ENCODE data around the gene STPG3.

STPG3 gene

DNA sequence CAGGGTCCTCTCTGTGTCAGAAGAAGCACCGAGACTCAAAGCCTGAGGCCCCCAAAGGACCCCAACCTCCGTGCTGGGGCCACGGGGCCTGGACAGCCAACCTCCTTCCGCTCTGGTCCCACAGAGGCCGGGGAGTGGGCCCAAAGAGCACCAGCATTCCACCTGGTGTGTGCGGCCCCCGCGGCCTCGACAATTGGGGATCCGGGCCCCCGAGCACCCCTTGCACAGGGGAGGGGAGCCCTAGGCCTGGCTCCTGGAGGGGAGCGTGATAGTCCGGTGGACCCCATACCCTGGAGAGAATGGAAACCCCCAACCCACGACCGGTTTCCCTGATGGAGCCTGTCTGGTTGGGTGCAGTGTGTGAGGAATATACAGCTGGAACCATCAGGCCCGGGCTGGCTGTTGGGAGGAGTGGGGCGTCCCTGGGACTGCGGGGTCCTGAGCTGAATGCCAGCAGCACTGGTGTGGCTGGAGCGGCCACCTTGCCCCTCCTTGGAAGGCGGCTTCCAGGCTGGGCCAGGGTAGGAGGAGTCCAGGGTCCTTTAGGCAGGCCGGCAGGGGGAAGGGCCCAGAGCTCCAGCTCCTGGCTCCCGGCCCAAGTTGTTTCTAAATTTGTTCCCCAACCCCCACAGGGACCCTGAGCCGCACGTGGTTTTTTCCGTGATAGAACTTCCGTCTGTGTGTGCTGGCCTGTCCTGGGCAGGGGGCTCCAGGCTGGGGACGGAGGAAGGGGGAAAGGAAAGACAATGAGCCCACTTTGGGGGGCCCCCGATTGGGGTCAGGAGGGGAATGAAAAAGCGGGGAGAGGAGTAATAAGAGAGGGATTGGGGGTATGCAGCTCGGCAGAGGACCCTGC is 25.6 kb downstream of the STPG3 start:
- Histone ChIP-seq H3K36me3 (ENCODE audit: insufficient read depth) (no peaks in the 10 kb centered on the region), H3K79me2 (ENCODE audit: insufficient read depth, low read depth) (no peaks in the 10 kb centered on the region), H3K27me3 (ENCODE audit: insufficient read depth, low read depth) (no peaks in the 10 kb centered on the region), H4K20me1 (ENCODE audit: insufficient read depth) (no peaks in the 10 kb centered on the region), H3K4me3 (IDR thresholded peaks at IDR 0.05; ENCODE audit: insufficient read depth, low read depth, low read length) (no peak overlapping the region), H3K4me2 (no peak overlapping the region), H3K9ac (no peak overlapping the region), H3K27ac (no peak overlapping the region), H2AFZ (ENCODE audit: low read depth) (no peak overlapping the region), H3K4me1 (ENCODE audit: low read depth, poor library complexity, severe bottlenecking) (peaks cover 5% of the 10 kb centered on the region)
- no peak for TF ChIP-seq CTCF (conservative IDR thresholded peaks at IDR 0.05; ENCODE audit: low read depth, low read length)

DNA sequence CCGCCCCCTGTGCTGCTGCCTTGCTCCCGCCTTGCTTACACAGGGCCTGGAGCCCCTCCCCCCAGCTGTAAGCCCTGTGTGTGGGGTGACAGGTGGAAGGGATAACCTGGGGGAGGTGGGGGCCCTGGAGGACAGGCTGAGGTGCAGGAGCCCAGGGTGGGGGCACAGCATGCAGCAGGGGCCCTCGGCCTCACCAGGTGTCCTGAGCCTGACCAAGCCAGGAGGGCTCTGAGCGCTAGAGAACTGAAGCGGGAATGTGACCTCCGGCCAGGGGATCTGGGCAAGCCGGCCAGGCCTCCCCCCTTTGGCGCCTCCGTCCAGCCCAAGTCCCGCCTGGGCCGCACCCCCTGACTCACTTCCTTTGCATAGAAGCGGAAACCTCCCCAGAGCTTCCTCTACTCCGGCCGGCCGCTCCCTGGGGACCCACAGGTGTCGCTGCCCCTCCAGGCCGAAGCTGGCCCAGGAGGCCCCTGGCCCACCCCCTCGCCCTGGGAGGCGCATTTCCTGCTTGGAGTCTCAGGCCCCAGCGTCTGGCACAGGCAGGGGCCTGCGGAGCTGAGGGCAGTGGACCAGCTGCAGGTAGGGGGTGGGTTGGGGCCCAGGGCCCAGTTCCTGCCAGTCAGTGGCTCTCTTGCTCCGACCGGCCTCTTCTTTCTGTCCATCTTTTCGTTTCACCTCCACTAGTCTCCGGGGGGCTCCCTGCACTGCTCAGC is 26.4 kb downstream of the STPG3 start, which contains the start of gene TOR4A:
Gene TOR4A, plus strand, starts transcription at position 398 of the 713 bp plus-strand sequence. CDS start 964 bp downstream, outside the sequence.
- H3K27me3 ChIP-seq (ENCODE audit: insufficient read depth, low read depth): 0 out of 2 replicates have a peak, but pooled peaks cover 3% of the 10 kb centered on the region
- H3K4me2 ChIP-seq: no peak within 1 kb of the TSS
- H3K27ac ChIP-seq: no peak within 1 kb of the TSS
- no peaks in the 10 kb centered on the region for H3K4me1 ChIP-seq (ENCODE audit: low read depth, poor library complexity, severe bottlenecking)
- no peaks in the 10 kb centered on the region for H4K20me1 ChIP-seq (ENCODE audit: insufficient read depth)
- no peaks in the 10 kb centered on the region for H3K79me2 ChIP-seq (ENCODE audit: insufficient read depth, low read depth)
- no peak within 1 kb of the TSS for H3K9ac ChIP-seq
- no peak for TF ChIP-seq CTCF (conservative IDR thresholded peaks at IDR 0.05; ENCODE audit: low read depth, low read length)
- H2AFZ ChIP-seq (ENCODE audit: low read depth): no peak within 1 kb of the TSS
- H3K36me3 ChIP-seq (ENCODE audit: insufficient read depth): no peaks in the 10 kb centered on the region
- no peak within 1 kb of the TSS for H3K4me3 ChIP-seq (IDR thresholded peaks at IDR 0.05; ENCODE audit: insufficient read depth, low read depth, low read length)

DNA sequence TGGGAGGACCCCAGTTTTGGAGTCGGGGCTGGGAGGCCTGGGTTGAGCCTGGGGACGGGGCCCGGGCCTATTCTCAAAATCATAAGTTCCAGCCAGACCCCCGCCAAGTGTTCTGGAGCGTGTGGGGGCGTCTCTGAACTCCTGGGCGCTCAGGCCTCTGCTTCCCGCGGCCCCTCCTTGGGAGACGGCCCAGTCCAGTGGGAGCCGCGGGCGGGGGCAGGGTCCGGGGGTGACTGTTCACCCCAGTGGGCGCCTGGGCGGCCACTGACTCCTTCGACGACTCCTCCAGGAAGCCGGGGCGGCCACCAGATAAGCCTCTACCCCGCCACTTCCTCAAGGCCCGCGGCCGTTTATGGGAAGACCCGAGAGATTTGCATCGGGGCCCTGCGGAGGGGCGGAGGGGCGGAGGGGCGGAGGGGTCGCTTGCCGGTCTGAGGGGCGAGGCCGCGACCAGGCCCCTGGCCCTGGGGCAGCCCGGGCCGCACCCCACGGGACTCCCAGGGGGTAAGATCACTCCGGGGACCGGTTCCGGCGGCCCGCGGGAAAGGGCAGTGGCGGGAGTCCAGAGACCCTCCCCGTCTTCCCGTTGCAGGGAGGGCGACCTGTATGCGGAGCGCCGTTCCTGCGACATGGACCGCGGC is 27.1 kb downstream of the STPG3 start:
- Histone ChIP-seq H2AFZ (ENCODE audit: low read depth) (no peak overlapping the region), H3K4me3 (IDR thresholded peaks at IDR 0.05; ENCODE audit: insufficient read depth, low read depth, low read length) (no peak overlapping the region), H3K27me3 (ENCODE audit: insufficient read depth, low read depth) (0 out of 2 replicates have a peak, but pooled peaks cover 5% of the 10 kb centered on the region), H3K9ac (no peak overlapping the region), H3K79me2 (ENCODE audit: insufficient read depth, low read depth) (no peaks in the 10 kb centered on the region), H3K4me1 (ENCODE audit: low read depth, poor library complexity, severe bottlenecking) (no peaks in the 10 kb centered on the region), H4K20me1 (ENCODE audit: insufficient read depth) (no peaks in the 10 kb centered on the region), H3K36me3 (ENCODE audit: insufficient read depth) (no peaks in the 10 kb centered on the region), H3K4me2 (no peak overlapping the region), H3K27ac (no peak overlapping the region)
- no peak for TF ChIP-seq CTCF (conservative IDR thresholded peaks at IDR 0.05; ENCODE audit: low read depth, low read length)
